Naive thymus-derived CD8-positive, alpha-beta T cell (primary cell): ENCODE measurements around the gene GPC6. TPM values are rescaled to one million over a fixed set of nuclear protein-coding genes. Genes with fewer than 3 reads are reported as not detected.
A peak's percentile ranks its signal among the peaks of the same experiment; 100 is the strongest.

Experiments
- ATAC-seq, 2 donors: fragments of 150-1000 bp; cut with Tn5 transposase in 1 of 2; sonication (Bioruptor Pico), chemical (Tn5 transposase) in 1 of 2; 1 replicate in 1 of 2; 2 replicates in 1 of 2; pipeline ENCODE4 v1.10.0; 2021; ENCODE audit warnings: mild to moderate bottlenecking in 2 of 2, moderate library complexity in 2 of 2
- POLR2A ChIA-PET: fragments of 350-600 bp; sonication (Branson Sonifier 250); formaldehyde crosslinking; loops from one replicate; lab custom pipeline; 2021; ENCODE audit warnings: antibody characterized with exemption; lab: Charles Lee
- DNase-seq, 10 donors: peaks; one replicate each; pipeline versions ENCODE4 v3.0.0 to v3.0.0-alpha.2; 2020 to 2022
- H3K27ac Mint-ChIP-seq, 10 donors: one replicate each; pipeline ENCODE4 v1.8.0; 2020 to 2022; ENCODE audit warnings: mild to moderate bottlenecking in 10 of 10, mixed read lengths in 10 of 10, moderate library complexity in 4 of 10, inconsistent platforms in 1 of 10
- H3K27me3 Mint-ChIP-seq, 5 donors: one replicate each; pipeline ENCODE4 v1.8.0; 2021 to 2022; ENCODE audit warnings: mixed read lengths in 5 of 5
- H3K36me3 Mint-ChIP-seq, 3 donors: one replicate each; pipeline ENCODE4 v1.8.0; 2020 to 2022; ENCODE audit warnings: mixed read lengths in 3 of 3, mild to moderate bottlenecking in 2 of 3, inconsistent platforms in 1 of 3
- H3K4me1 Mint-ChIP-seq, 4 donors: one replicate each; pipeline ENCODE4 v1.8.0; 2021 to 2022; ENCODE audit warnings: mixed read lengths in 4 of 4
- H3K4me3 Mint-ChIP-seq, 10 donors: one replicate each; pipeline ENCODE4 v1.8.0; 2020 to 2022; ENCODE audit warnings: mild to moderate bottlenecking in 10 of 10, mixed read lengths in 10 of 10, moderate library complexity in 6 of 10, inconsistent platforms in 1 of 10
- H3K9me3 Mint-ChIP-seq, 9 donors: one replicate each; pipeline ENCODE4 v1.8.0; 2020 to 2022; ENCODE audit warnings: mixed read lengths in 9 of 9, mild to moderate bottlenecking in 3 of 9, inconsistent platforms in 1 of 9, moderate library complexity in 1 of 9
- polyA plus RNA-seq, 3 donors: library from polyadenylated mRNA; unstranded; fragments of 300-500 nt; fragmentation: Illumina TruSeq; gene quantifications; one replicate each; pipeline ENCODE4 v1.2.3, GENCODE V29; 2021
- total RNA-seq, 8 experiments: library from RNA in 2 of 8; stranded (reverse) in 2 of 8; gene quantifications; one replicate each; pipeline ENCODE4 v1.2.3 and lab custom pipeline; 2021 to 2026

GPC6 gene
- total and polyA plus RNA-seq, 5 experiments from 2014 or later: not detected

DNA sequence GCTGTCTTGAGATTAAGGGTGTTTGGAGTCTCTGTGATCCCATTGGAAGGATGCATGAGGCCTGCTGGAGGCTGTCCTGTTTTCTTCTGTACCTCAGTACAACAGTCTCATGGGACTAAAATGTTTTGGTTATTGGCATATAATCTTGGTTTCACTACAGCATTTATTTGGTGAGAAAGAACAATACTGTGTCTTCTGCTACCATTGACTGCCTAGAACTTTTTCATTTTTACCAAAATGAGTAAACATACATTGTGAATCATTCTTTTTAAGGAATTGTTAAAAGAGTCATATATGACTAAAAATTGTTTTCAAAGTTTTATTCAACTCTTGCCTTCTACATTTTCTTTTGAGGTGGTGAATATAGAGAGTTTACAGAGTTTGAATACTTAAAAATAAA is 459.8 kb downstream of the GPC6 start:
- Mint-ChIP-seq H3K27ac (no peak overlapping the region), H3K9me3 (peaks cover 0 to 3% (median 0%) of the 10 kb centered on the region in 9 donors), H3K4me3 (no peak overlapping the region), H3K27me3 (no peaks in the 10 kb centered on the region), H3K4me1 (no peaks in the 10 kb centered on the region), H3K36me3 (no peaks in the 10 kb centered on the region)
- POLR2A ChIA-PET: no interaction called here
- no peak for DNase-seq
- no peak for ATAC-seq

DNA sequence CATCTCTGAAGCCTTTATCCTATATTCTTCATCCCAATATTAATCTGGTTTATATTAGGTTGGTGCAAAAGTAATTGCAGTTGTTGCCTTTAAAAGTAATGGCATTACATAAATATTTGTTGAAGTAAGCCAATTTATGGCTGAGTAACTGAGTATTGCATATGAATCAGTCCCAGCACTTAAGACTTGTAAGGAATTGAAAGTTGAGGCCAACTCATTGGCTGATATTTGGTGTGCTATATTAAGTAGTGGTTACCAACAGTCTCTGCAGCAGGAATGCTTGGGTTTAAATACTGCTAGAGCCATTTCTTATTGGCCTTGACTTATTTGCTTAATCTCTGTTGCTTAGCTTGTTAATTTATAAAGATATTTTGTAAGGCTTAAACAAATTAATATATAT is 460.7 kb downstream of the GPC6 start:
- no peak overlapping the region for H3K27ac Mint-ChIP-seq
- no peaks in the 10 kb centered on the region for H3K36me3 Mint-ChIP-seq
- H3K27me3 Mint-ChIP-seq: no peaks in the 10 kb centered on the region
- H3K4me3 Mint-ChIP-seq: no peak overlapping the region
- no peak for ATAC-seq
- H3K4me1 Mint-ChIP-seq: no peaks in the 10 kb centered on the region
- POLR2A ChIA-PET: no interaction called here
- no peak for DNase-seq
- peaks cover 0 to 3% (median 0%) of the 10 kb centered on the region in 9 donors for H3K9me3 Mint-ChIP-seq

DNA sequence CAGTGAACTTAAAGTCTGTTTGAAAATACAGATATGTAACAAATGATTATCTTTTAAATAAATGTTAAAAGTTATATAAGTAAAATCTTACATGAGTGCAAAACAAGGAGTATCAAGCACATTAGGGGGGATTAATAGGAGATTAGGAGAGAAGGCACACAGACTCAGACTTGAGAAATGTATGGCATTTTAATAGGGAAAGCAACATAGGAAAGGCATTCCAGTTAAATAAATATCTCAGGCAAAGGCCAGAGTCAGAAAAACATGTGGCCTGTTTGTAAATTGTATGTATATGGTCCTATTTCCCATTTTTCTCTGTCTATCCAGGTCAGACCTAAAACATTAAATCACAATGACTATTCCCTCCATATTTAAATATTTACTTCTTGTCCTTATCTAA is 462.7 kb downstream of the GPC6 start:
- H3K27me3 Mint-ChIP-seq: no peaks in the 10 kb centered on the region
- H3K4me1 Mint-ChIP-seq: no peaks in the 10 kb centered on the region
- peaks cover 0 to 3% (median 0%) of the 10 kb centered on the region in 9 donors for H3K9me3 Mint-ChIP-seq
- ATAC-seq (no peak), DNase-seq (no peak)
- H3K36me3 Mint-ChIP-seq: no peaks in the 10 kb centered on the region
- no peak overlapping the region for H3K4me3 Mint-ChIP-seq
- H3K27ac Mint-ChIP-seq: no peak overlapping the region
- POLR2A ChIA-PET: no interaction called here

DNA sequence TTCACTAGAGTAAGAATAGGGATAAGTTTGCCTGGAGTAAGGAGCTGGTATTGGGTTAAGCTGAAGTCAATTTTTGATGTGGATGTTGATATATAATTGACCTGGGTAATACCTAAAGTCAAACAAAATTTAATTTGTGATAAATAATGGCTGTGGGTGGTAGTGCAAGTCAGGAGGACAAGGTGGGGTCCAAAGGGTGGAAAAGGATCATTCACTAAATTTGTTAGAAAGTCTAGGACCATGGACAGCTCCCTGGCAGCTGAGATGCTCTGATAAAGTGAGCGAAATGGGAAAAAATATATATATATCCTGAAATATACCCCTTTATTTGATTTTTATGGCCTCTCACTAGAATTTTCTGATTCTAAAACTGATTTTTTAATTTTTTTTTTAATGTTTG is 463.5 kb downstream of the GPC6 start:
- H3K4me3 Mint-ChIP-seq: no peak overlapping the region
- H3K4me1 Mint-ChIP-seq: no peaks in the 10 kb centered on the region
- H3K9me3 Mint-ChIP-seq: peaks cover 0 to 3% (median 0%) of the 10 kb centered on the region in 9 donors
- POLR2A ChIA-PET: no interaction called here
- H3K27ac Mint-ChIP-seq: no peak overlapping the region
- no peaks in the 10 kb centered on the region for H3K36me3 Mint-ChIP-seq
- H3K27me3 Mint-ChIP-seq: no peaks in the 10 kb centered on the region
- DNase-seq (peak in 1 of 10 donors; percentile 4), ATAC-seq (no peak)

DNA sequence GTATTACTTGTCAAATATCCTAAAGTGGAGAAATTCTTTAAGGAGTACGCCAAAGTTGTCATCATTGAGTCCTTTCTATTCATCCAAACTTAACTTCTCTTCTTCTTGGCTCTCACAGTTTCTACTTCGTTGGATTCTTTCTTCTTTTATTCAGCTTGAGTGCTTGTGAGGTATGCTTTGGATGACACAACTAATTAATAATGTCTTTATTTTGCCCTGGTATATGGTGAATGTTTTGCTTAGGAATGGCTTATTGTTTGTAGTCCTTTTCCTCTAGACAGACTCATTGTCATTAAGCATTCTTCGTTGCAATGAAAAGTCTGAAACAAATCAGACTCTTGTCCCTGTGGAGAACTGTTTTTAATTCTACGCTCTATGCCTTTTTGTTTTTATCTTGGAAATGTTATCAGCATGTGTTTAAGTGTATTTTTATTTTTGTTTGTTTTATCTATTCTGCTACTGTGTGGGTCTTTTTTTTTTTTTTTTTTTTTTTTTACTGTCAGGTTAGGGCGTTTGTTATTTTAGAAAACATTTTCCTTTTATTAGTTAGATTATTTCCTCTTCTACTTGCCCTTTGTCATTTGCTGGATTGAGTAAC is 471.5 kb downstream of the GPC6 start:
- H3K36me3 Mint-ChIP-seq: no peaks in the 10 kb centered on the region
- H3K27me3 Mint-ChIP-seq: peaks cover 0 to 13% (median 0%) of the 10 kb centered on the region in 5 donors
- no peak overlapping the region for H3K27ac Mint-ChIP-seq
- no peaks in the 10 kb centered on the region for H3K4me1 Mint-ChIP-seq
- ATAC-seq: no peak
- POLR2A ChIA-PET: no interaction called here
- H3K4me3 Mint-ChIP-seq: no peak overlapping the region
- DNase-seq: no peak
- H3K9me3 Mint-ChIP-seq: peaks cover 0 to 9% (median 0%) of the 10 kb centered on the region in 9 donors

DNA sequence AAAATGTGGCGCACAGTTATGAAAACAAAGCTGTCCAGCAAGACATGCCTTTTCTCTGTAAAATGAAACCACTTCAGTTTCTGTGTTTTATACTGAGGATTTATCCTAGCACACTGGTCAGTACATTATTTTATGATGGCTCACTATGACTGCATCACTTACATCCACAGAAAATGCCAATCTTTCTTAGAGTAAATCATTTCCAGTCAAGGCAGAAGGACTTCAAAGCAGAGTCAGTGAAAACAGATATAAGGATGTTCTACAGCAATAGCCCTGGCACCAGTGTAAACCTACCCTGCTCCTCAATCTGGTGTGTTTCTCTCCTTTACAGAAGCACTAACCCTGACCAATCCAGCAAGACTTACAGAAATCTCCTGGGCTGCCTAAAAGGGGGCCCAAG is 473.5 kb downstream of the GPC6 start:
- H3K9me3 Mint-ChIP-seq: peaks cover 0 to 9% (median 0%) of the 10 kb centered on the region in 9 donors
- ATAC-seq: no peak
- POLR2A ChIA-PET: no interaction called here
- no peak overlapping the region for H3K27ac Mint-ChIP-seq
- H3K27me3 Mint-ChIP-seq: peaks cover 0 to 13% (median 0%) of the 10 kb centered on the region in 5 donors
- no peak for DNase-seq
- H3K4me3 Mint-ChIP-seq: no peak overlapping the region
- H3K36me3 Mint-ChIP-seq: no peaks in the 10 kb centered on the region
- H3K4me1 Mint-ChIP-seq: no peaks in the 10 kb centered on the region

DNA sequence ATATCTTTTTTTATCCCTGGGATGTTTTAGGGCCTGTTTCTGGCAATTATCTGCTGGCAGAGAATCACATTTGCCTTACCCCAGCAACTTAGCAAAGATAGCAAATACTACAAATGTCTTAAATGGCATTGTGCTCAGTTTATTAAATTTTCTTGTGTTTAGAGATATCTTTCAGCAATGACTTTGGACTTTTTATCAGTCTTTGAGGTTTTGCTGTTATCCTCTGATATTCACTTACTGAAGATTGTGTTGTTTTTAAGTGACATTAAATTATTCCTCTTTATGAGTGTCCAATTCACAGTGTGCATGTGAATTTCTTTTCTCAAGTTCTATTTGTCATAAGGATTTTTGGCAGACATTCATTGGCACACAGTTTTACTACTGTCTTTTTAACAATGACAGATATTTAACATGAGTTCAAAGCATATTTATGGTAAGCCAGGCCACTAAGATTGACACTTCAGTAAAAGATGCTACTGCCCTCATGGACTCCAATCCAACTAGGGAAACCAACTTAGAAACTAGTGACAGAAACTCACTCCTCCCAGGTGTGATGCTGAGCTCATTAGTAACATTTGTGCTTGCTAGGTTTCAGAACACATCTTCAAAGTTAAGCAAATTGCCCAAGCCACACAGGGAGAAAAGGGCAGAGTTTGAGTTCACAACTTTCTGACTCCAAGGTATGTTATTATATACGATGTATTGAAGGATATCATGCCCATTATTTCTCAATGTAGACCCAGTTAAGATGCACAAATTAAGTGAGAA is 481.9 kb downstream of the GPC6 start:
- Mint-ChIP-seq H3K4me1 (no peaks in the 10 kb centered on the region), H3K9me3 (peaks cover 0 to 5% (median under 1%) of the 10 kb centered on the region in 9 donors), H3K36me3 (no peaks in the 10 kb centered on the region), H3K27me3 (peaks cover 0 to 9% (median 0%) of the 10 kb centered on the region in 5 donors), H3K27ac (no peak overlapping the region), H3K4me3 (no peak overlapping the region)
- DNase-seq (no peak), ATAC-seq (no peak)
- POLR2A ChIA-PET: no interaction called here

DNA sequence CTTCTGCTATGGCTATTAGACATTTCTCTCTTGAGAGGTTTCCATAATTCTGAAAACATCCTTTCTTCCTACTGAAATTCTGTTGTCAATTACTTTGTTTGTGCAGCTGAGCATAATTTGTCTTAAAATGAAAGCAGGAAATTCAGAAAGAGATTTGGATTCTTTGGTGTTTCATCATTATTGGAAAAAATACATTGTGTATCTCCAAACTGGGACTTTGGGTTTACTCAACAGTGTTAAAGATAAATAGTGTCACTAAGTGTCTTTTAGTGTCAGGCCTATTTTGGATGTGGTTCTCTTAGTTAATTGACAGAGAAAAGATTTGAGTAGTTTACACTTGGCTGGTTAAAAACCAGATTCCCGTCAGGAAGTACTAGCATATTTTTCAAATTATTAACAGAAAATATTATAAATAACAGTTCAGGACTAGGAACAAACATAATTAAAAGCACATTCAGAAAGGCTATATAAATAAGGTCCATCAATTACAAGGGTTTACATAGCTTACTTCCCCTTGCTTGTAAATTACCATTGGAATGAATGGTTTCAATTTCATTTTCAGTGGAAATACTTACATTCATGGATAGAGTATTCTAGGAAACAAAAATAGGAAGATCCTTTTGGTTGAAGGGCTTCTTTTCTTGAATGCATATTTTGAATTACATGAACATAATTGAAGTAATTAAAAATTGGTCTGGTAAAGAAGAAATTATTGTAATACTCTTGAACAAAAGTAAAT is 483.1 kb downstream of the GPC6 start:
- H3K9me3 Mint-ChIP-seq: peaks cover 0 to 17% (median 12%) of the 10 kb centered on the region in 9 donors
- H3K27me3 Mint-ChIP-seq: peaks cover 0 to 9% (median 0%) of the 10 kb centered on the region in 5 donors
- ATAC-seq (no peak), DNase-seq (no peak)
- POLR2A ChIA-PET: no interaction called here
- H3K4me1 Mint-ChIP-seq: no peaks in the 10 kb centered on the region
- H3K4me3 Mint-ChIP-seq: no peak overlapping the region
- peaks cover 0 to 7% (median 0%) of the 10 kb centered on the region in 3 donors for H3K36me3 Mint-ChIP-seq
- no peak overlapping the region for H3K27ac Mint-ChIP-seq

DNA sequence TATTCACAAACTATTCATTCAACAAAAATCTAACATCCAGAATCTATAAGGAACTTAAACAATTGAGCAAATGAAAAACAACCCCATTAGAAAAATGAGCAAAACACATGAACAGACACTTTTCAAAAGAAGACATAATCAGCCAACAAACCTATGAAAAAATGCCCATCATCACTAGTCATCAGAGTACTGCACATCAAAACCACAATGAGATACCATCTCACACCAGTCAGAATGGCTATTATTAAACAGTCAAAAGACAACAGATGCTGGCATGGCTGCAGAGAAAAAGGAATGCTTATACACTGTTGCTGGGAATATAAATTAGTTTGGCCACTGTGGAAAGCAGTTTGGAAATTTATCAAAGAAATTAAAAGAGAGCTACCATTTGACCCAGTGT is 487.6 kb downstream of the GPC6 start:
- Mint-ChIP-seq H3K9me3 (peaks cover 0 to 23% (median 15%) of the 10 kb centered on the region in 9 donors), H3K36me3 (peaks cover 0 to 8% (median 0%) of the 10 kb centered on the region in 3 donors), H3K27ac (no peak overlapping the region), H3K4me3 (no peak overlapping the region), H3K4me1 (no peaks in the 10 kb centered on the region), H3K27me3 (peaks cover 0 to 9% (median 0%) of the 10 kb centered on the region in 5 donors)
- no peak for ATAC-seq
- DNase-seq: no peak
- POLR2A ChIA-PET: no interaction called here

DNA sequence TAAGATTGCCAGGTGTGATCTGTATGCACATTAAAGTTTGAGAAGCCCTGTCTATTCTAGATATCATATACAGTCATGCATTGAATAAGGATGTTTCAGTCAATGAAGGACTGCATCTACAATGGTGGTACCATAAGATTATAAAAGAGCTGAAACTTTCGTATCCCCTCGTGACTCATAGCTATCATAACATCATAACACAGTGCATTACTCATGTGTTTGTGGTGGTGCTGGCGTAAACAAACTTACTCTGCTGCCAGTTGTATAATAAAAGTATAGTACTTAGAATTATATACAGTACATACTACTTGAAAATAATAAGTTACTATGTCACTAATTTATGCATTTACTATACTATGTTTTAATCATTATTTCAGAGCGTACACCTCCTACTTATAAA is 489.3 kb downstream of the GPC6 start:
- peaks cover 0 to 9% (median 0%) of the 10 kb centered on the region in 5 donors for H3K27me3 Mint-ChIP-seq
- POLR2A ChIA-PET: no interaction called here
- peaks cover 0 to 24% (median 20%) of the 10 kb centered on the region in 9 donors for H3K9me3 Mint-ChIP-seq
- no peak overlapping the region for H3K27ac Mint-ChIP-seq
- no peak for DNase-seq
- H3K36me3 Mint-ChIP-seq: peaks cover 0 to 8% (median 0%) of the 10 kb centered on the region in 3 donors
- no peak overlapping the region for H3K4me3 Mint-ChIP-seq
- no peaks in the 10 kb centered on the region for H3K4me1 Mint-ChIP-seq
- no peak for ATAC-seq

DNA sequence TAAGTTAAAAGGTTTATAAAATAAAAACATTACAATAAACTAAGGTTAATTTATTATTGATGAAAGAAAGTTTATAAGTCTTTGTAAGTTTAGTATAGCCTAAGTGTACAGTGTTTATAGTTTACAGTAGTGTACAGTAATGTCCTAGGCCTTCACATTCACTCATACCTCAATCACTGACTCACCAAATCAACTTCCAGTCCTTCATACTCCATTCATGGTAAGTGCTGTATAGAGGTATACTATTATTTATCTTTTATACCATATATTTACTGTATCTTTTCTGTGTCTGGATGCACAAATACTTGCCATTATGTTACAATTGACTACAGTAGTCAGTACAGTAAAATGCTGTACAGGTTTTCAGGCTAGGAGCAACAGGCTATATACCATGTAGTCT is 490.0 kb downstream of the GPC6 start:
- DNase-seq (no peak), ATAC-seq (no peak)
- H3K27ac Mint-ChIP-seq: no peak overlapping the region
- no peaks in the 10 kb centered on the region for H3K4me1 Mint-ChIP-seq
- no peak overlapping the region for H3K4me3 Mint-ChIP-seq
- peaks cover 0 to 8% (median 0%) of the 10 kb centered on the region in 3 donors for H3K36me3 Mint-ChIP-seq
- POLR2A ChIA-PET: no interaction called here
- H3K27me3 Mint-ChIP-seq: peaks cover 0 to 7% (median 0%) of the 10 kb centered on the region in 5 donors
- H3K9me3 Mint-ChIP-seq: peaks cover 0 to 25% (median 20%) of the 10 kb centered on the region in 9 donors

DNA sequence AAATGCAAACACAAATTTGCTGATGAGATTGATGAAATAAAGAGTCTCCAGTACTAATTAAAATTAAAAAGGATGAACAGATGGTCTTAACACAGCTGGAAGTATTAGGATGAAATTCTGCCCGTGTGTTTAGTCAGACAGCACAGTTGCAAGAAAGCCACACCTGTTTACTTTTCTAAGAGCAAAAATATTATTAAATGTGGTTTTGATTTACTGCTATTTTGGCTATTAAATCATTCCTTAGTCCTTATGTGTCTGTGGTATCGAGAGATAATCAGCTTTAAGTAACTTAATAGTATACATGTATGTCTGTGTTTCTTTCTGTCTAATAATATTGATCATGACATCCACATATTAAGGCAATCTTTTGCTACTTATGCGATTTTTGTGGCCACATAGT is 494.9 kb downstream of the GPC6 start:
- Mint-ChIP-seq H3K9me3 (peaks cover 0 to 10% (median 4%) of the 10 kb centered on the region in 9 donors), H3K4me3 (no peak overlapping the region), H3K27ac (no peak overlapping the region), H3K27me3 (peaks cover 0 to 13% (median 4%) of the 10 kb centered on the region in 5 donors), H3K36me3 (no peaks in the 10 kb centered on the region), H3K4me1 (no peaks in the 10 kb centered on the region)
- DNase-seq: no peak
- ATAC-seq: no peak
- POLR2A ChIA-PET: no interaction called here

DNA sequence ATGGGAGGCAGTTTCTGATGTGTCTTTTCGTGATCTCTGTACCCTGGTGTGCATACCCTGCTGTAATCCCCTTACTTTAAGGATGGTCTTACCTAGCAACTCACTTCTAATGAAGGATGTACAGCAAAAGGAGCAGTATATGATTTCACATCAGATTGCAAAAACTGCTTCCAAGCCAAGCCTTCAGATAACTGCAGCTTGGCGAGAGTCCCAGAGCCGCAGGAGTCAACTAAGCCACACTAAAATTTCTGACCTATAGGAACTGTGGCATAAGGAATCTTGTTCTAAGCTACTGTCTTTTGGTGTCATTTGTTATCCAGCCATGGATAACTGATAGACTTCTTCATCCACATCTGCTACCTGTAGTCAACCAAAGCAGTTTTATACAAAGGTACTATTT is 496.7 kb downstream of the GPC6 start:
- Mint-ChIP-seq H3K27ac (no peak overlapping the region), H3K36me3 (no peaks in the 10 kb centered on the region)
- POLR2A ChIA-PET: no interaction called here

More for the DNA sequence above, 496.7 kb downstream of the GPC6 start:
- Mint-ChIP-seq H3K4me1 (no peaks in the 10 kb centered on the region), H3K4me3 (no peak overlapping the region), H3K27me3 (peaks cover 0 to 13% (median 7%) of the 10 kb centered on the region in 5 donors), H3K9me3 (peaks cover 0 to 10% (median 2%) of the 10 kb centered on the region in 9 donors)
- ATAC-seq (no peak), DNase-seq (no peak)
